Measurements from ENCODE around the gene TRIO.

DNA sequence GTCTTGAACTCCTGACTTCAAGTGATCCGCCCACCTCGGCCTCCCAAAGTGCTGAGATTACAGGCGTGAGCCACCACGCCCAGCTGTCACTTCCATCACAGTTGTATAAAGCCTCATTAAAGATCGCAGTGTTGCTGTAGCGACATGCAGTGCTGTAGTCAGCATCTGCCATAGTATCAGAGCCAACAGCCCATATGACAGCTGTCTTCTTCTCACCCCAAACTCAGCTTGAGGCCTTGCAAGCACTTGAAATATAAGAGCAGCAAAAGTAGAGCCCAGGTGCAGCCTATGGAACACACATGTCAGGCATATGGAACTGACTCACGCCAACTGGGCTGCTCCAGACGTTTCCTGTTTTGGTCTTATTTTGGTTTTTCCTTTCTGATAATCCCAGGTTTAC is 167.8 kb downstream of the TRIO start:
- TF ChIP-seq EP300 (IDR thresholded peaks at IDR 0.05) (no peak), POLR2A (IDR thresholded peaks at IDR 0.05) (no peak)
